Fibroblast of lung (primary cell): Measurements from ENCODE around the gene CASP12.

Experiments
- CTCF ChIP-seq, 2 donors: IDR thresholded peaks in 1 of 2; conservative IDR thresholded peaks in 1 of 2; 1 replicate in 1 of 2; 2 replicates in 1 of 2; pipeline ENCODE4 v1.5.1; 2011 to 2012; ENCODE audit warnings: low read length in 2 of 2, control low read depth in 1 of 2, inconsistent platforms in 1 of 2, low read depth in 1 of 2, mild to moderate bottlenecking in 1 of 2
- EZH2 ChIP-seq: IDR thresholded peaks from 2 replicates; pipeline ENCODE4 v1.5.1; 2012; ENCODE audit warnings: low read length, control low read depth, mild to moderate bottlenecking; ENCODE audit errors: missing control alignments

- TF ChIP-seq CTCF (conservative IDR thresholded peaks at IDR 0.05 in 1 of 2, IDR thresholded peaks at IDR 0.05 in 1 of 2; ENCODE audit: low read depth in 1 of 2, low read length in 2 of 2) = no peak
- TF ChIP-seq EZH2 = no peak
Observed at GRCh38 chr11:104899226-104899625, 966 bp upstream of the CASP12 start.
